GM10248 (cell line): ENCODE measurements around the gene UNC5B.

Experiments used
- CTCF ChIA-PET: fragments of 300-600 bp; sonication (Branson Sonifier 250); formaldehyde crosslinking; extraction: SDS; loops from one replicate; lab custom pipeline; 2021; ENCODE audit warnings: antibody characterized with exemption; lab: Yijun Ruan, JAX
- POLR2A ChIA-PET: fragments of 350-650 bp; sonication (Branson Sonifier 250); formaldehyde crosslinking; extraction: SDS; loops from one replicate; lab custom pipeline; 2020; ENCODE audit warnings: antibody characterized with exemption; lab: Yijun Ruan, JAX
- DNase-seq: peaks from one replicate; pipeline ENCODE4 v3.0.0; 2012; ENCODE audit errors: extremely low spot score
- TF ChIP-seq, protein P1 (sequence below): IDR thresholded peaks from 2 replicates; pipeline ENCODE4 v1.5.1; 2012; ENCODE audit warnings: mild to moderate bottlenecking, low read depth; ENCODE audit errors: extremely low read depth, missing control alignments, control extremely low read depth

The UNC5B gene

DNA sequence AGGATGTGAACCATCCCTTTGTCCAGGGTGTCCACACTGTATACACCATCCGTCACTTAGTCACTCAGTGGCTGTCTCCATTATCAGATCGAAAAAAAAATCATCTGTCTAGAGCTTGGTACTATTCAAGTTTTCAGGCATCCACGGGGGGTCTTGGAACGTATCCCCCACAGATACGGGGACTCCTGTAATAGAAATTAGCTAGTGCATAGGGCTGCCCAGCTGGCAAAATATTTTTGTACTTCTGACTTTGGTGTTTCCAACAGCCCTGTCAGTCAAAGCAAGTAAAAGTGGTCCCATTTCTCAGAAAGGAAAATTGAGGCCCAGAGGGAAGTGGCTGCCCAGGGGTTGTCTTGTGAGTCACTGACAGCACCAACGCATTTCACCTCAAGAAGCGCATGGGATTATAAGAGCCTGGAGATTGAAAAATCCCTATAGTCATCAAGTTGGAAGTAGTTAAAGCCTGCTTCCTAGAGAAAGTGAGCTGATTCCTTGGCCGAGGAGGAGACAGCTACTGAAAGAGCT lies 54.6 kb downstream of the UNC5B start:
- ChIA-PET CTCF (interaction anchor here (0.9 kb wide), 1 partner anchor 342 kb away, joined by 3 read pairs; no protein-coding TSS in a partner anchor), POLR2A (no interaction called here)
- TF ChIP-seq, protein P1, sequence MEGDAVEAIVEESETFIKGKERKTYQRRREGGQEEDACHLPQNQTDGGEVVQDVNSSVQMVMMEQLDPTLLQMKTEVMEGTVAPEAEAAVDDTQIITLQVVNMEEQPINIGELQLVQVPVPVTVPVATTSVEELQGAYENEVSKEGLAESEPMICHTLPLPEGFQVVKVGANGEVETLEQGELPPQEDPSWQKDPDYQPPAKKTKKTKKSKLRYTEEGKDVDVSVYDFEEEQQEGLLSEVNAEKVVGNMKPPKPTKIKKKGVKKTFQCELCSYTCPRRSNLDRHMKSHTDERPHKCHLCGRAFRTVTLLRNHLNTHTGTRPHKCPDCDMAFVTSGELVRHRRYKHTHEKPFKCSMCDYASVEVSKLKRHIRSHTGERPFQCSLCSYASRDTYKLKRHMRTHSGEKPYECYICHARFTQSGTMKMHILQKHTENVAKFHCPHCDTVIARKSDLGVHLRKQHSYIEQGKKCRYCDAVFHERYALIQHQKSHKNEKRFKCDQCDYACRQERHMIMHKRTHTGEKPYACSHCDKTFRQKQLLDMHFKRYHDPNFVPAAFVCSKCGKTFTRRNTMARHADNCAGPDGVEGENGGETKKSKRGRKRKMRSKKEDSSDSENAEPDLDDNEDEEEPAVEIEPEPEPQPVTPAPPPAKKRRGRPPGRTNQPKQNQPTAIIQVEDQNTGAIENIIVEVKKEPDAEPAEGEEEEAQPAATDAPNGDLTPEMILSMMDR, result no peak
- DNase-seq, result no peak

DNA sequence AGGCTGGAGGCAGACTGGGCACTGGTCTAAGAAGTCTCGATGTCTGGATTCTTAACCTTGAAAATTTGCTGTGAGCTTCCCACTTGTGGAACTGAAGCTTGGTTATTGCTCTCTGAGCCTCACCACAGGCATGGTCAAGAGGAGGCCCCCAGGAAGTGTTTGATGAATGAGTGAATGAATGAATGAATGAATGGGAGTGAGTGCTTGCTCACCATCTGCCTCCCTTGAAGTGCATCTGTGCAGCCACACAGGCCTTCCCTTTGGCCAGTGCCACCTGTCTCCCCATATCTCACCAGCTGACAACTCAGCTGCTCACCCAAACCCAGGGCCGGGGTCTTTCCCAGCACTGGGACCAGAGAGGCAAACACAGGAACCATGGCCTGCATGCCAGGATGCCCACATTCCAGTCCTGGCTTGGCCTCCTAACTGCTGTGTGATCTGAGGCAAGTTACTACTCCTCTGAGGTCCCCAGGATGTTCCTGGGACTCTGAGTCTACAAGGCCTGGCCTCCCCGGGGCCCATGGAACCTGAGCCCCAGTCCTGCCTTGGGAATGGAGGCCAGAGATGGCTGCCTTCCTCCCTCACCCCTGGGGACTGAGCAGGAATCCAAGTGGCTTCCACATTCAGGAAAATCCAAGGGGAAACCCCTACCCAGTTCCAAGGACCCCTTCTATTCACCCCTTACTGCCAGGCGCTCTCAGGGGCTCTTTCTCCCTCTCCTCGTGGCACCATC lies 55.3 kb downstream of the UNC5B start:
- ChIA-PET POLR2A (no interaction called here), CTCF (no interaction called here)
- DNase-seq, result no peak
- TF ChIP-seq, protein P1, result no peak

DNA sequence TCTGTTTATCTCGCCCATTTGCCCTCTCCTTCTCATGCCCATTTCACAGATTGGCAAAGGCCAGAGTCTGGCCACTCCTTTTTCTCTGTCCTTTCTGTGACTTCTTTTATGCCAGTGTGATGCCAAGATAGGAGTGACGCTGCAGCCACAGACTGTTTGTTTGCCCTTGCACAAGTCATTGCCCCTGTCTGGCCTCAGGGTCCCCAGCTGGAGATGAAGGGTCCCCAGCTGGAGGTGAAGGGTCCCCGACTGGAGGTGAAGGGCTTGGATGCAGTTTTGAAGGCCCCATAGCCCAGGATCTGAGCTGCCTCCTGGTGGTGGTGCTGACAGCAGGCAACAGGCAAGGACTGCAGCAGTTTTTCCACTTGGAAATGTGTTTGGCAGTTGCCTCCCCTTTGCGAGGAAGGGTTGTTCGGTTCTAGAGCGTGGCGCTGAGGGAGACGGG lies 55.9 kb downstream of the UNC5B start:
- CTCF ChIA-PET, result interaction anchor here (1.3 kb wide), 1 partner anchor 365 kb away, joined by 4 read pairs; no protein-coding TSS in a partner anchor
- POLR2A ChIA-PET, result no interaction called here
- TF ChIP-seq, protein P1, result no peak
- DNase-seq, result no peak

DNA sequence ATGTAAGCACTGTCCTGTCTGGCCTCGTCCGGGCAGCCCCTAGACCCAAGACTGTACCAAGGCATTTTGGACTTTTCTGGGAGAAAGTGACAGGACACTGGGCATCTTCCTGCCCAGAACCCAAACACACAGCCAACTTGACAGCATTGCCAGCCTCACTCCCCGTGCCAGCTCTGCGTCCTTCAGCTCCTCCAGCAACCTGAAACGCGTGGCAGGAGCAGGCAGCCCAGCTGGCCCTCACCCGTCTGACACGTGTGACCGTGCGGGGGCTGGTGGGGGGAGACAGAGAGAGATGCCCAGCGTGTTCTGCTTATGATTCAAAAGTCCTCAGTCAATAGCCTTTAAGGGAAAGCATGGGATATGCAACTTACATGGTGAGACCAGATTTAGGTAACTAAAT lies 56.4 kb downstream of the UNC5B start:
- ChIA-PET POLR2A (no interaction called here), CTCF (interaction anchor here (1.3 kb wide), 1 partner anchor 365 kb away, joined by 4 read pairs; no protein-coding TSS in a partner anchor)
- TF ChIP-seq, protein P1, result no peak
- DNase-seq, result no peak

DNA sequence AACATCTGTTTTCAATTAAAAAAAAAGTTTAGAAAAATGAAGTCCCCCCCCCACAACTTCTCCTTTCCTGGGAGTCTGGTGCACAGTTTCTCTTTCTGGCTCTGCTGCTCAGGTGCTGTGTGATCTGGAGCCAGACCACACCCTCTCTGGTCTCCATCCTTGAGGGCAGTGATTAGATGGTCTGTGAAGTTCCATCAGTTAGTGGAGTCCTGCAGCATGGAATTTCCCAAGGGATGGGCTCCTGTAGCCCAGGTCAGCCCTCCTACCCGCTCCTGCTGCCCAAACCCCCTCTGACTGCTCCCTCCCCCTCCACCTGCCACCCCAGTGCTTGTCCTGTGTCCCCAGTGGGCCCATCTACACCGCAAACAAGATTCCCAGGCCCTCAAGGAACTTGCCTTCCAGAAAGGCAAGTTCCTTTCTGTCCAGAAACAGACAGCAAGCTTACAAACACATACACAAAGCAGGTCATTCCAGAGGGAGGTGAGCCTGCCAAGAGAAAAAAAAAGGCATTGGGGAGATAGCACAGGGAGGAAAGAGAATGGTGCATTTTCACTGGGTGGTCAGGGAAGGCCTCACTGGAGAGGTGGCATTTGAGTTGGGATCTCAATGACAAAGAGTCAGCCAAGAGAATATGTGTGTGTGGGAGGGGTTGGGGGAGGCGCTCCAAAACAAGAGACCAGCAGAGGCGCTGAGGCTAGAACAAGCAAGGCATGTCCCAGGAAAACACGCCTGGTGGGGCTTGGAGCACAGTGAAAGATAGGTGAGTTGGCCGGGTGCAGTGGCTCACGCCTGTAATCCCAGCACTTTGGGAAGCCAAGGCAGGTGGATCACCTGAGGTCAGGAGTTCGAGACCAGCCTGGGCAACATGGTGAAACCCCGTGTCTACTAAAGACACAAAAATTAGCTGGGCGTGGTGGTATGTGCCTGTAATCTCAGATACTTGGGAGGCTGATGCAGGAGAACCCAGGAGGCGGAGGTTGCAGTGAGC lies 57.2 kb downstream of the UNC5B start:
- CTCF ChIA-PET, result interaction anchor here (0.6 to 2.3 kb wide), 9 partner anchors 11 to 366 kb away, joined by 3 to 13 read pairs (median 3); no protein-coding TSS in a partner anchor
- POLR2A ChIA-PET, result no interaction called here
- TF ChIP-seq, protein P1, result no peak
- no peak for DNase-seq
